GM18519 (cell line): ENCODE measurements around the gene TBC1D9B.
A peak's percentile ranks its signal among the peaks of the same experiment; 100 is the strongest.

Experiments
- ATAC-seq: cut with Tn5 transposase; IDR thresholded peaks from one replicate; pipeline ENCODE4 v1.9.1; 2021; ENCODE audit warnings: mild to moderate bottlenecking, moderate library complexity; ENCODE audit not compliant: unreplicated experiment, low FRiP score

The TBC1D9B gene

GRCh38 chr5:179822444-179822990 lies 85.2 kb downstream of the TBC1D9B start:
- ATAC-seq = no peak

DNA sequence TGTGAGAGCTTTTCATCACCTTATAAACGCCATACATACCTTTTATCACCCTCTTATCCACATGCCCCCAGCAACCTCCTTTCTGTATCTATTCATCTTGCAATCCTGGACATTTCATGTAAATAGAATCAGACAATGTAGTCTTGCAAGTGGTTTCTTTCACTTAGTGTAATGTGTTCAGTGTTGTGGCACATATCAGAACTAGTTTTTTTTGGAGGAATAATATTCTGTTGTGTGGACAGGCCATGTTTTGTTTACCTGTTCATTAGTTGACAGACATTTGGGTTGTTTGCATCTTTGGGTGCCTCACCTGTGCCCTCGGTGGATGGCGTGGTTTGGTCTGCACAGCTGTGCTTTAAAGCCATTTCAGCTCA lies 85.7 kb downstream of the TBC1D9B start:
- no peak for ATAC-seq

GRCh38 chr5:179821298-179822058 lies 86.2 kb downstream of the TBC1D9B start:
- no peak for ATAC-seq

DNA sequence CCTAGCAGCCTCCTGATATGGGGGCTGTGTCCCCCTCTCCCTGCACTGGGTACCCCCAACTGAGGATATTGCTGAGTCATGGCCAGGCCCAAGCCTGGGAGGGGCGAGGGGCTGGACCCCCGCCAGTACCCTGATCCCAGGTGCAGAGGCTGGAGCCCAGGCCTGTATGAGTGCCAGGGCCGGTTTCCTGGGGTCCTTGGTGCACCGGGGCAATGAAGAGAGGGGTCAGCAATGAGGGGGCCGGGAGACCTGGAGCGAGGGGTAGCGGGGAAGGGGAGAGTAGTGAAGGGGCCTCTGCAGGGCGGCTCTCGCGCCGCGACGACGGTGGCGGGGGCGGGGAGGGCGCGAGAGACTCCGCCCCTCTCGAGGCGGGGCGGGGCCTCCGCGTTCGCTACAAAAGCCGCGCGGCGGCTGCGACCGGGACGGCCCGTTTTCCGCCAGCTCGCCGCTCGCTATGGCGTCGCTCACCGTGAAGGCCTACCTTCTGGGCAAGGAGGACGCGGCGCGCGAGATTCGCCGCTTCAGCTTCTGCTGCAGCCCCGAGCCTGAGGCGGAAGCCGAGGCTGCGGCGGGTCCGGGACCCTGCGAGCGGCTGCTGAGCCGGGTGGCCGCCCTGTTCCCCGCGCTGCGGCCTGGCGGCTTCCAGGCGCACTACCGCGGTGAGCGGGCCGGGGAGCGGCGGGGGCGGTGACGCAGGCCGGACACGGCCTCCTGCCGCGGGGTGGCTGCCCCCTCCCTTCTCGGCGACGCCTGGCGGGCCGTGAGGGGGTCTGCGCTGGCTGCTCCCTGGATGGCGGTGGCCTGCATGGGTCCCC lies 87.0 kb downstream of the TBC1D9B start, which contains the start of gene SQSTM1:
TSS of gene SQSTM1 (plus strand) at position 423 of the 815 bp plus-strand sequence. CDS start at position 455, 32 bp downstream.
- ATAC-seq = peak; percentile 29

- no peak for ATAC-seq
Observed at GRCh38 chr5:179820127-179820482, 87.6 kb downstream of the TBC1D9B start.

DNA sequence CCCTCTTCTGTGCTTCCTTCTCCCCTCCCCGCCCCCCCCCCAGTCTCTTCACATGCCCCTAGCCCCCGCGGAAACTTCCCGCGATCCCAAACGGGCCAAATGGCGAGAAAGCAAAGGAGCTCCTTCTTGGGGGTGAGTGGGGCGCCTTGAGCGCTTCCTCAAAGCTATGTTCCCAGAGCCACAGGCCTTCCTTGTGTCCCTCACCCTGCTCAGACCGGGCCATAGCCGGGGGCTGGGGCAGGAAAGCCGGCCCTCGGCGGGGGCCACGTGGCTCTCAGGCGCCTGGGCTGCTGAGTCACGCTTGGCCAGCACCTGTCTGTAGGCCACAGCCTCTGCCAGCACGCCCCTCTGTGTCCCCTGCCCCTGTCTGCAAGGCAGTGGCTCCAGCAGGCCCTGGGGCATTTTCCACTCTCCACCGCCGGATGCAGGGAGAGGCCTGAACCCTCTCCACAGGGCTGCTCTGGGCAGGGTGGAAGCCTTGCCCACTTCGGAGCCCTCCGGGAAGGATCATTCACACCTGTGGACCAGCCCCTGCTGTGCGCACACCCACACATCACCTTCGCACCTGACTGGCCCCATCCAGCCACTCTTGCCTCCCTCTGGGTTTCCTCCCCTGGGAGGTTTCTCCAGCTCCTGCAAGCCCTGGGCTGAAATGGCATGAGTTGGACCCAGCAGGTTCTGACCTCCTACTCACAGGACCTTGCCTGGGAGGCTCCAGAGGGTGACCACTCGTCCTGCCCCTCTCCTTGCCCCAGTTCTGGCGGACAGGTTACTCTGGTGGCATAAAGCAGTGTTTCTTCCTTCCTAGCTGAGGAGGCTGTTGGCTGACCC lies 88.2 kb downstream of the TBC1D9B start:
- no peak for ATAC-seq

DNA sequence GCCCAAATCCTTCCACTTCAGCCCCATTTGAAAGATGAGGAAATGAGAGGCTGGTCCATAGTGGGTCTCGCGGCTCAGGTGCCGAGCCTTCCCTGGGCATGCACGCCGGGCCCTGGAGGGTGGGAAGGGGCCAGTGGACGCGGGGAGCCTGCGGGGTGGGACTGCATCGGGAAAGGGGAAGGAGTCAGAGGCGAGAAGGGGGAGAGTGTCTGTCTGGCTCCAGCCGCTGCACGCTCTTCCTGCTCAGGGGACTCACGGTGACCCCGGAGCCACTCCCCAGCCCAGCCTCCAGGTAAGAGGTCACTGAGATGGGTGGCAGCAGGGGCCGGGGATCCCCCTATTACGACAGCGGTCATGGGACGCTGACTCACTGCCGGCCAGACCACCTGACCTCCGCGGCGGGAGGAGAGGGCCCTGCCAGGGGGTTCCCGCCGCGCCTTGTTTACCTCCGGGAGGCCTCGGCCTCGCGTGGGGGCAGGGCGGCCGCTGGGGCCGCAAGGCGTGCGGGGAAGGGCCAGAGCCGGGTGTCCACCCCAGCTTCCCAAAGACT lies 88.9 kb downstream of the TBC1D9B start:
- ATAC-seq = peak; percentile 37

DNA sequence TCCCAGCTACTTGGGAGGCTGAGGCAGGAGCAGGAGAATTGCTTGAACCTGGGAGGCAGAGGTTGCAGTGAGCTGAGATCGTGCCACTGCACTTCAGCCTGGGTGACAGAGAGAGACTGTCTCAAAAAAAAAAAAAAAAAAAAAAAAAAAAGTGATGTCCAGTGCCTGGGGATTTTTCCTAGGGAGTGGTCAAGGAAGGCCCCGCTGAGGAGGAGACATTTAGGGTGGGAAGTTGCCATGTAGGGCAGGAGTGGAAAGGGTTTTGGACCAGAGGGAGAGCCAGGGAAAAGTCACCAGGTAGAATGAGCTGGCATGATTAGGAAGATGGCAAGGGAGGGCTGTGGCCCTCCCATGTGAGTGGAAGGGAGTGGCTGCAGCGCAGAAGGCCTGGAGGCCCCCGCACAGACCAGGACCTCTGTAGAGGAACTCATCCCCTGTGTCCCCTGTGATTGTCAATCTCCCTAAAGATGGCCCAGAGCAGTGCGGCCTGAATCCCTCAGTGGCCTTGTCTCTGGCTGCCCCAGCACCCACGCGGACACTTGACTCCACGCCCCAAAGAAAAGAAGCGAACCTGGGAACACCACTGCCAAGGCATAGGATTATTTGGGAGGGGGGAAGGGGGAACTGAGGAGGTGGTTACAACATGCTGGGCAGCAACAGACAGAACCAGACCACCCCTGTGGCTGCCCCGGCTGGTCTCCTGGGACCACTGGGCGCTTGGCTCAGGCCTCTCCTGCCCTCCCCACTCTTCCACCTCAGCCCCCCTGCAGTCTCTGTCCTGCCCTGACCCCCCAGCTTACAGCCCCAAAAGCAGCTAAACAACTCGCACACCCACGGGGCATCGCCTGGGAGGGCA lies 89.6 kb downstream of the TBC1D9B start:
- ATAC-seq = no peak

- no peak for ATAC-seq
Observed at GRCh38 chr5:179817470-179817840, 90.2 kb downstream of the TBC1D9B start.

- ATAC-seq = no peak
Observed at GRCh38 chr5:179816796-179817469, 90.8 kb downstream of the TBC1D9B start.

- no peak for ATAC-seq
Observed at GRCh38 chr5:179816401-179816795, 91.3 kb downstream of the TBC1D9B start.

GRCh38 chr5:179815491-179816249 lies 92.0 kb downstream of the TBC1D9B start:
- no peak for ATAC-seq

GRCh38 chr5:179814090-179814489 lies 93.6 kb downstream of the TBC1D9B start:
- no peak for ATAC-seq

GRCh38 chr5:179812997-179813607 lies 94.6 kb downstream of the TBC1D9B start:
- ATAC-seq = no peak

- ATAC-seq = no peak
Observed at GRCh38 chr5:179812135-179812825, 95.4 kb downstream of the TBC1D9B start.
